Stimulated activated CD4-positive, alpha-beta T cell treated with anti-CD3 and anti-CD28 coated beads, Interleukin-15, amount 100 ng/mL, for 24 hours (primary cell): ENCODE data around the gene FLYWCH1.

Source experiments
- DNase-seq: peaks from one replicate; pipeline ENCODE4 v3.0.0-alpha.2; 2020

The FLYWCH1 gene

GRCh38 chr16:2911638-2912329 is at the start of gene FLYWCH1:
Gene FLYWCH1 (plus strand): TSS chr16:2911931. CDS start chr16:2929686, 17,755 bp downstream.
- peak; percentile 100 for DNase-seq

GRCh38 chr16:2865651-2866050 is 46.1 kb upstream of the FLYWCH1 start:
- no peak for DNase-seq

GRCh38 chr16:2866431-2866830 is 45.3 kb upstream of the FLYWCH1 start:
- DNase-seq: no peak

GRCh38 chr16:2867661-2867986 is 44.1 kb upstream of the FLYWCH1 start:
- no peak for DNase-seq

GRCh38 chr16:2867987-2868789 is 43.5 kb upstream of the FLYWCH1 start:
- DNase-seq: peak; percentile 97

- DNase-seq: no peak
Measured at GRCh38 chr16:2871926-2872325, 39.8 kb upstream of the FLYWCH1 start.

- DNase-seq: no peak
Measured at GRCh38 chr16:2874032-2874911, 37.5 kb upstream of the FLYWCH1 start.

- DNase-seq: peak; percentile 81
Measured at GRCh38 chr16:2874912-2875362, 36.8 kb upstream of the FLYWCH1 start.

- DNase-seq: no peak
Measured at GRCh38 chr16:2879854-2880508, 31.8 kb upstream of the FLYWCH1 start.

GRCh38 chr16:2881783-2882649 is 29.7 kb upstream of the FLYWCH1 start:
- DNase-seq: peak; percentile 48

- peak; percentile 99 for DNase-seq
Measured at GRCh38 chr16:2882650-2883457, 28.9 kb upstream of the FLYWCH1 start, which contains the start of gene FLYWCH2. Gene FLYWCH2 (plus strand): TSS chr16:2883215. CDS start chr16:2896450, 13,235 bp downstream.

GRCh38 chr16:2883458-2883908 is 28.2 kb upstream of the FLYWCH1 start:
- DNase-seq: peak; percentile 28

GRCh38 chr16:2884041-2884451 is 27.7 kb upstream of the FLYWCH1 start:
- DNase-seq: no peak

GRCh38 chr16:2894231-2894630 is 17.5 kb upstream of the FLYWCH1 start:
- no peak for DNase-seq

- no peak for DNase-seq
Measured at GRCh38 chr16:2895813-2896212, 15.9 kb upstream of the FLYWCH1 start.

GRCh38 chr16:2896480-2897010 is 15.2 kb upstream of the FLYWCH1 start:
- no peak for DNase-seq

- DNase-seq: no peak
Measured at GRCh38 chr16:2897110-2897509, 14.6 kb upstream of the FLYWCH1 start.

- no peak for DNase-seq
Measured at GRCh38 chr16:2898831-2899563, 12.7 kb upstream of the FLYWCH1 start.

- DNase-seq: no peak
Measured at GRCh38 chr16:2899564-2900072, 12.1 kb upstream of the FLYWCH1 start.
